ENCODE measurements around the gene SMAD5.

DNA sequence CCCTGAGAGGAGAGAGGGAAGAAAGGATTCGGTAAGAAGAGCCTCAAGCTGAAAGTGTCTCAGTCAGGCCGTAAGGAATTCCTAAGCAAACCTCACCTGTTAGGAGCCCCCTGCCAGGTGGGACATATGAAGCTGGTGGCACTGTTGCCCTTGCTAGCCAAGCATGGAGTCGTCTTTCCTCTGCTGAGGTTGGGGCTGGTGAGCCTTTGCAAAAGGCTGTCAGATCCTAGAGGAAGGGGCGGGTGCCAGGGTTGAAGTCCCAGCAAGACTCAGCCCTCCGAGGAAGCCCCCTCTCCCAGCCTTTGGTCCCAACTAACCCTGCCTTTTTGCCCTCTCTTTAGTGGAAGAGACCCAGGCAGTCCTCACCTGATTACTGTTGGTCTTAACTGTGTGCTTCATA is 65.8 kb downstream of the SMAD5 start:
- TF ChIP-seq, protein P1, sequence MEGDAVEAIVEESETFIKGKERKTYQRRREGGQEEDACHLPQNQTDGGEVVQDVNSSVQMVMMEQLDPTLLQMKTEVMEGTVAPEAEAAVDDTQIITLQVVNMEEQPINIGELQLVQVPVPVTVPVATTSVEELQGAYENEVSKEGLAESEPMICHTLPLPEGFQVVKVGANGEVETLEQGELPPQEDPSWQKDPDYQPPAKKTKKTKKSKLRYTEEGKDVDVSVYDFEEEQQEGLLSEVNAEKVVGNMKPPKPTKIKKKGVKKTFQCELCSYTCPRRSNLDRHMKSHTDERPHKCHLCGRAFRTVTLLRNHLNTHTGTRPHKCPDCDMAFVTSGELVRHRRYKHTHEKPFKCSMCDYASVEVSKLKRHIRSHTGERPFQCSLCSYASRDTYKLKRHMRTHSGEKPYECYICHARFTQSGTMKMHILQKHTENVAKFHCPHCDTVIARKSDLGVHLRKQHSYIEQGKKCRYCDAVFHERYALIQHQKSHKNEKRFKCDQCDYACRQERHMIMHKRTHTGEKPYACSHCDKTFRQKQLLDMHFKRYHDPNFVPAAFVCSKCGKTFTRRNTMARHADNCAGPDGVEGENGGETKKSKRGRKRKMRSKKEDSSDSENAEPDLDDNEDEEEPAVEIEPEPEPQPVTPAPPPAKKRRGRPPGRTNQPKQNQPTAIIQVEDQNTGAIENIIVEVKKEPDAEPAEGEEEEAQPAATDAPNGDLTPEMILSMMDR (IDR thresholded peaks at IDR 0.05), result no peak
- no peak for TF ChIP-seq POLR2A (IDR thresholded peaks at IDR 0.05)
